ENCODE data around the gene TUBA3D.
"Not testable (repeated sequence)": the region's sequence is repeated elsewhere in the genome, so short reads cannot be mapped to it uniquely, and the experiment has no call there.

TUBA3D gene

GRCh38 chr2:131516011-131516410 lies 40.1 kb downstream of the TUBA3D start:
- no peak for DNase-seq

GRCh38 chr2:131516621-131517020 lies 40.7 kb downstream of the TUBA3D start:
- DNase-seq: peak; percentile 46

- DNase-seq: no peak
These were observed 41.4 kb downstream of the TUBA3D start for GRCh38 chr2:131517106-131517831.

- DNase-seq: not testable (repeated sequence)
These were observed 41.9 kb downstream of the TUBA3D start for GRCh38 chr2:131517856-131518255.

GRCh38 chr2:131518531-131518930 lies 42.6 kb downstream of the TUBA3D start:
- DNase-seq: not testable (repeated sequence)

- DNase-seq: no peak
These were observed 43.5 kb downstream of the TUBA3D start for GRCh38 chr2:131519466-131519865.

GRCh38 chr2:131519871-131520470 lies 44.1 kb downstream of the TUBA3D start:
- not testable (repeated sequence) for DNase-seq

GRCh38 chr2:131520526-131520925 lies 44.6 kb downstream of the TUBA3D start:
- no peak for DNase-seq

GRCh38 chr2:131521524-131521923 lies 45.6 kb downstream of the TUBA3D start:
- DNase-seq: not testable (repeated sequence)

GRCh38 chr2:131521961-131522781 lies 46.3 kb downstream of the TUBA3D start:
- no peak for DNase-seq

- not testable (repeated sequence) for DNase-seq
These were observed 49.3 kb downstream of the TUBA3D start for GRCh38 chr2:131525256-131525655.

- DNase-seq: peak; percentile 50
These were observed 51.4 kb downstream of the TUBA3D start, which contains the start of gene CCDC74A for GRCh38 chr2:131527131-131528001. Gene CCDC74A, plus strand, starts transcription at chr2:131527888. Its CDS starts 83 bp downstream, at chr2:131527971.

GRCh38 chr2:131528981-131529863 lies 53.3 kb downstream of the TUBA3D start:
- DNase-seq: not testable (repeated sequence)

- not testable (repeated sequence) for DNase-seq
These were observed 54.0 kb downstream of the TUBA3D start for GRCh38 chr2:131529864-131530445.

GRCh38 chr2:131530626-131531344 lies 54.9 kb downstream of the TUBA3D start:
- not testable (repeated sequence) for DNase-seq

- DNase-seq: not testable (repeated sequence)
These were observed 55.7 kb downstream of the TUBA3D start for GRCh38 chr2:131531547-131532185.

Data from hematopoietic multipotent progenitor cell treated with erythropoietin and hydrocortisone succinate and interleukin-3 and kit ligand, for 8 days (in vitro differentiated cells).